Stimulated activated CD8-positive, alpha-beta memory T cell treated with anti-CD3 and anti-CD28 coated beads, Interleukin-2, amount 100 ng/mL, for 48 hours (primary cell): ENCODE results near the gene C1orf116.
A peak's percentile ranks its signal among the peaks of the same experiment; 100 is the strongest.

Experiments
- DNase-seq, 2 donors: peaks; one replicate each; pipeline ENCODE4 v3.0.0-alpha.2; 2020; ENCODE audit warnings: low read depth in 2 of 2

The C1orf116 gene

DNA sequence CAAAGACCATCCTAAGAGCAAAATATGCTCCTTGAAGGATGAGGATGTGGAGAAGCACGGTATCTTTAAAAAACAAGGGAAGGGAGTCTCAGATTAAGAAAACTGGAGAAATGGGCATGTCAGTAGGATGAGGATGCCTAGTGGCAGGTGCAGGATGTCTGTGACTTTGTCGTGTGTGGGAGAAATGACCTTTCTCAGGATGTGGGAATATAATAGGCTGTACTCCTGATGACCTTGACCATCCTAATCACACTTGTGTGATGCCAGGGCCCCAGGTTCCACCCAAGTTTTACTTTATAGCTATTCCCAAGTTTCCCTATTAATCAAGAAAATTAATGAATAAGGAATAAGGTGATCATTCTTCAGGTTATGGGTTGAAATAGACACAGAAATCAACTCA, 12.9 kb downstream of the C1orf116 start:
- no peak for DNase-seq

DNA sequence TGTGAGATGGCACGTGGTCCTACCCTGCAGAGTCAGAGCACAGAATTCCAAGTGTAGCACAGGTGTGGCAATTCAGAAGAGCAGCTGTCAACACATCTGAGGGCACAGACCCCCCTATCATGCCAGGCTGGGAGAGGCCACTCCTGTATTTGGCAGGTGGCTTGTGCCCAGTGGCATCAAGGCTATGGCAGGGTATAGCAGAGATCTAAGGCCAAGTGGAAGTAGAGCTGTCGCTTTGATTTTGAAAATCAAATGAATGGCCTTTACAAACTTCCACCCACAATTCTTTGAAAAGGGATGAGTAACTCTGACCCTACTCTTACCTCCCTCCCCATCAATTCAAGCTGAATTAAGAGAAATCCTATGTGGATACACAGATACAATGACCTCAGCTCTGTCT, 13.4 kb downstream of the C1orf116 start:
- DNase-seq = no peak

DNA sequence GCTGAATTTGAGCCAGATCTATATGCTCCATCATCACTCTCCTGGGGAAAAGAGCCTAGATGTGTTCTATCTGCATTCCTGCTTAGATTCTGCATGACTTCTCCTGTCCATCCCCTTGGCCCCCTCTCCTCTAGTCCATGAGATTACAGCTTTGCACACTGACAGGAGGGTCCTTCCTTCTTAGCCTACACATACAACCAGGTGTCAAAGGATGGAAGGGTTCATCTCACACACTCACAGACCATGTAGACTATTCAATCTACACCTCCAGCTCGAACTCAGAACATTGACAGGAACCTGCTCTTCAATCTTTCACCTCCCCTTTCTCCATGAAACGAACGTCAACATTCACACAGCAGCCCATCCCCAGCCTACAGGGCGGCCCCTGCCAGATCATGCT, 13.8 kb downstream of the C1orf116 start:
- no peak for DNase-seq

DNA sequence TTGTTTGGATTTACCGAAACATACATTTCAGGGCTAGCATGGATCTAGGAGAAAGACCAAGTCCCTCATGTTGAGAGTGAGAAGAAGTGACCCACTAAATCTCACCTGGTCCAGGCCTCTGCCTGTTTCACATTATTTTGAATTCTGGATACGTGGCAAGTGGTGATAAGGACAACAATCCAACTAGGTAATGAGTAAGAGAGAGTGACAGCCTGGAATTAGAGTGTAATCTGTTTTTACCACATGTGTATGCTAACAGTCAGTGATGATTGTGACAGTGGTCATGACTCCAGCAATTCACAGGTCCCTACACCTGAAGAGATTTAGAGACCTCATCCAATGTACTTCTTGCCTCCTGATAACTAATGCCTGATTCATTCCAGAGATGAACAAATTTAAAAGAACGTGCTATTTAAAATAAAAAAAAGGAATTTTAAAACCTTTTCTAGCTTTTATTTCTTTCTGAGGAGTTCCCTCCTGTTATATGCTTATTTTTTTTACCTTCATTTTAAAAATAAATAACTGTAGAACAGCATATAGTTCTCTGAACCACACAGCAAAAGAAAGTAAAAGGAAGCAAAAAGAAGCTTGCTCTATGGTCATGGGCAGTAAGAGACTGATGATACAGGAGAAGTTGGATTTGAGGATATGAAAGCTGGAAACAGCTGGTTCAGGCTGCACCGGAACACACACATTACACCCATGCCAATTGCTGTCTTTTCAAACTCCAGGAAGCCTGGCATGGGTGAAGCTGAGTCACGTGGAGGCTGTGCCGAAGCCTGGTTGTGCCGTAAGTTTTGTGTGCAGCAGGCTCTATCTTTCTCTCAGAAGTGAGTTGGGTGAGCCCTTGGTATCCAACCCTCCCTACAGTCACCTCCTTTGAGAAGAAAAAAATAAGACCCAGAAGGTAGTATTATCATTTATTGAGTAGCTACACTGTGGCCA, 14.7 kb downstream of the C1orf116 start:
- DNase-seq = no peak

DNA sequence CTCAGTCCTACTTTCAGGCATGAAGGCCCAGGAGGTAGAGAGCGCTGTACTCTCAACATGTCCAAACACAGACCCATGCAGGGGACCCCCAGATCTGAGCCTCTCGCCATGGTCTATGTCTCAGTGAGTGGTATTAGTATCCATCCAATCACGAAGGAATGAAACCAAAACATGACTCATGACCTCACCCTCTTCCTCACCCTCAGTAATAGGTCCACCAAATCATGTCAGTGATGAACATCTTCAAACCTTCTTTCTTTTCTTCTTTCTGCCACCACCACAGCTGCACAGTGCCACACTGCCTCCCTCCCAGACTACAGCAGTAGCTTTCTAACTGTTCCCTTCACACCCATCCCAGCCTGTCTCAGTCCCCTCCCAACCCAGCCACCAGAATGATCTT, 16.8 kb downstream of the C1orf116 start:
- DNase-seq = no peak

DNA sequence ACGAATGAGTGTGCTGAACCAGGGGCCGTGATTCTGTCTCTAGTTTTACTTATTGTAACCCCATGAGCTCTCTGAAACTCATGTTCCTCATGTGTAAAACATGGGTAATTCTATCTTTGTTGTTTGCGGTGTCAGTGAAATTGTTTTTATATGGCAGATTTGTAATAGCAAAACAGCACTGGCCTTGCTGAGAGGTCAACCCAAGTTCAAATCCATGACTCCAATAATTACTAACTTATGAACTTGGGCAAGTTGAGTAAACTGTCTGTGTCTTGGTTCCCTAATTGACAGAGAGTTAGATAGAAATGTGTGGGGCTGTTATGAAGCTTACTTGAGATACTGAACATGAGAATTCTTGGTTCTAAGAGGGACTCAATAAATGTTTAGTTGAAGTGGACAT, 17.8 kb downstream of the C1orf116 start:
- no peak for DNase-seq

DNA sequence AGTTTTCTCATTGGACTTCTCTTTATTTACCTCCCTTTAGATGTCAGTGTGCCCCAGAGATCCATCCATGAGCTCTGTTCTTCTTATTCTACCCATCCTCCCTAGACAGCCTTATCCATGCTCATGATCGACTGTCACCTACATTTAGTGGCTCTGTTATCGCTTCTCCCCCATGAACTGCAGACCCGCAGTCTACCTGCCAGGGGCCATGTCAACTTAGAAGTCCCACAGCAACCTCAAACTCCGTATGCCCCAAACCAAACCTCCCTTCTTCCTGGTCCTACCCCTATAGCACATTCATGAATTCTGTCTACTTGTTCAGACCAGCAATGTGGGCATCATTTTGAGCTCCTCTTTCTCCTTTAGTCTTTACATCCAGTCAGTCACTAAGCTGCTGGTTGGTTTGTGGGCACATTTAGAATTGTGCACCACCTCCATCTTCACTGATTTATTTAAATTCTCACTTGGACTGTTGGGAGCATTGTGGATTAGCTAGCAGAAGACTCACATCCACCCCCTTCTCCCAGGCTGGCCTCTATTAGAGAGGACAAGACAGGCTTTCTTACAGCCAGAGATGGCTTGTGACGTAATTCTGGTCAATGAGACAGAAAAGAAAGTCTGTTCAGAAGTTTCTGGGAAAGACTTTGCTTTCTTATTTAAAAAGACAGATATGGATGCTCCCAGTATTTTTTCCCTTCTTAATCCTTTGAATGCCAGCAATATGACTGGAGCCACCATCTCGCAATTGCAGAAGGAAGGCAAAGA, 19.1 kb downstream of the C1orf116 start:
- DNase-seq = no peak

DNA sequence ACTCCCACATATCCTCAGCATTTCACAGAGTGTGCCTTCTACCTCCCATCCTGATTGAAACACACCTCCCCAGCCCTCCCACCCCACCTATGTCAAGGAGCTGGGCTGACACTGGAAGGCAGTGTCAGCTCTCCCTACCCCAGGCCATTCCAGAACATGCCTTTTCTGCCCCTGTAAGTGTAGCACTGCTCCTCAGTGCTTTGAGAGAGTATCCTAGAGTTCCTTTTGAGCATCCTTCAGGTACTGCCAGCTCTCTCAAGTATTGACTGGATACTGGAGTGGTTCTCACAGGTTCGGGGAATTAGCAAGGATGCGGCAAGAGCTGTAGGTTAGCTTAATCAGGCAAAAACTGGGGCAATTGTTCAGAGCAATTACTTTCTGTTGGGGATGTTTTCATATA, 21.8 kb downstream of the C1orf116 start:
- DNase-seq = no peak

DNA sequence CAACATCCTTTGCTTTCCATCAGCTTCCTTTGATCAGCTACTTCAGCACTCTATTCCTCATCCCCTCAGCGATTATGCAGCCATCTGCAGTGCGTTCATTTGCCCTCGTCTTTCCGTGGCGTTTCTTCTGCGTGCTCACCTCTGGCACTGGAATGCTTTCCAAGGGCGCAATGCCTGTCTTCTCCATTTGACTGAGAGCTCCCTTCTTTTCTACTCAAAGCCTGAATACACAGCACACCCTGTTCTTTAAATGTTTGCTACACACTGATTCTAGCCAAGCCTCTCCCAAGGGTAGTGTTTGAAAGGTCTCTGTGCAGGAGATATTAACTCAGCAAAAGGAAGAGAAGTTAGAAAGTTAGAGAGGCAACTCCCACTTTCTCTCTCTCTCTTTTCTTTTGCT, 22.6 kb downstream of the C1orf116 start:
- DNase-seq = no peak

DNA sequence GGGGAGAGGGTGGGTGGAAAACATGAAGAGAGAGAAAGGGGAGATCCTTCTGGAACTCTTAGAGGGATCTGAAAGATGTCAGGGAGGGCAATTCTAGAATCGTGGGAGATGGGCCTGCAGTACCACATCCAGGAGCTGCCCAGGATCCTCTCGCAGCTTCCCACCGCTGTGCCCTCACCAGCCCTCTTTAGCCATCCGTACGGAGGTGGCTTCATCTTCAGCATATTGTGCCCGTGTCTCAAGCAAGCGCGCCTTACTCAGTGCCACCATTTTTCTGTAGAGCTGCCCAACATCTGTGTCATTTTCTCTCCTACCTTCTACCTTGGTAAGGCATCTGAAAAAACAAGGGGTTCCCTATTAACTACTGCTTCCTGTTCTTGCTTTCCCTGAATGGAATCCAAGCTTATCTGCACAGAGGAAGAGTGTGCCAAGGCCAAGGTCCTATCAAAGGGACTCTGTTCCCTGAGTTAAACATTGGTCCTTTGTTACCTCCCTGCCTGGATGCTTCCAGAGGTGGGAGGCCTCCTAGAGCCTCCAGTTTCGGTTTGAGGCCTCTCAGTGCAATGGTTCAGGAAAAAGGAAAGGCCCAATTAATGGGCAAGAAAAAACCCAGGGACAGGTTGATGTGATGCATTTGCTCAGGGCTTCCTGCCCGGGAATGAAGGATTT, 23.2 kb downstream of the C1orf116 start:
- DNase-seq = no peak

DNA sequence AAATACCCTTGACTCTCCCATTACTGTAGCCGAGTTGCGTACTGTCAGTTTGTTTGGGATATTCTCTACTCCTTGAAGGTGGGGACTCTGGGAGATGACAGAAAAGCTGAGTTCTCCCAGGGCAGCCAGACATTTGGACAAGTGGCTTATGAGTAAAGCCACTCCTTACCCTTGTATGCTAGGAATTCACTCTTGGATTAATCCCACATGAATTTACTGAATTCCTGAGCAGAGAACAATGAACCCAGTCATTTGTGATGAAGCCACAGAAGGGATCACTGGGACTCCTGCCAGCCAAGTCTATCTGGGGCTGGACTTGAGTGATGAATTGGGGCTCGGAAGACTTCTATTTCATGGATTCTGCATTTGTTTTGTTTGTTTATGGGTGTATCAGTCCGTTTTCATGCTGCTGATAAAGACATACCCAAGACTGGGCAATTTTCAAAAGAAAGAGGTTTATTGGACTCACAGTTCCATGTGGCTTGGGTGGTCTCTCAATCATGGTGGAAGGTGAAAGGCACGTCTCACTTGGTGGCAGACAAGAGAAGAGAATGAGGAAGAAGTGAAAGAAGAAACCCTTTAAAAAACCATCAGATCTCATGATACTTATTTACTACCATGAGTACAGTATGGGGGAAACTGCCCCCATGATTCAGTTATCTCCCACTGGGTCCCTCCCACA, 25.1 kb downstream of the C1orf116 start:
- no peak for DNase-seq

DNA sequence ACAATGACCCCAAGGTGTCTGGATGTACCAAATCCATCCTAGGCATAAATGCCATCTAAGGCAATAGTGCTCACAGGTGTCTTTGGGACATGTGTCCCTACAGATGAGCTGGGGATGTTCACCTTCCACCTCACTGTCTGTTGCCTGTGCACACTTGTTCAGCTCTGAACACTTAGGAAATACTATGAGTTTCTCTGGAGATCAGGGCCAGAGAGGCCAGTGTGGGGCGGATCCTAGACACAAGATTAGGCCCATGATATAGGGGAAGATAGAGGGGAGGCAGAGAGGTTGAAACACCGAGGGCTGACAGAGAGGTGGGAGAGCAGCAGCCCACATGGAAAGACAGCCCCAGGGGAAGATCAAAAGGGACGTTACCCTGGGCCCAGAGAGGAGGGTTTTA, 25.6 kb downstream of the C1orf116 start:
- DNase-seq = no peak

DNA sequence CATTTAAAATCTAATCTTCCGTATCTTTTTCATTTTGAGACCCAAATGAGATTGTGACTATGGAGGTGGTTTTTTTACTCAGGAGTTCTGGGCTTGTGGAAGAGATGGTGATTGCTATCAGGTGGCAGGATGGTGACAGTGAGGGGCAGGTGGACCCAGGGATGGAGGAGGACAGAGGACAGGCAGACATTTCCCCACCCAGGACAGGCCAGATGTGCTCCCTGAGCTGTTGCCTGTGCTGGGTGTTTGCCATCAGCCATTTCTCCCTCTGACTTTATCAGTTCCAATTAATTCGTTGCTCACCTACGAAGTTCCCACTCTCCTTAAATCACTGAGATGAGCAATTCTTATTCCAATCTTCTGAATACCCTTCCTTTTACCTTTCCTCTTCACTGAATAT, 26.5 kb downstream of the C1orf116 start:
- no peak for DNase-seq

DNA sequence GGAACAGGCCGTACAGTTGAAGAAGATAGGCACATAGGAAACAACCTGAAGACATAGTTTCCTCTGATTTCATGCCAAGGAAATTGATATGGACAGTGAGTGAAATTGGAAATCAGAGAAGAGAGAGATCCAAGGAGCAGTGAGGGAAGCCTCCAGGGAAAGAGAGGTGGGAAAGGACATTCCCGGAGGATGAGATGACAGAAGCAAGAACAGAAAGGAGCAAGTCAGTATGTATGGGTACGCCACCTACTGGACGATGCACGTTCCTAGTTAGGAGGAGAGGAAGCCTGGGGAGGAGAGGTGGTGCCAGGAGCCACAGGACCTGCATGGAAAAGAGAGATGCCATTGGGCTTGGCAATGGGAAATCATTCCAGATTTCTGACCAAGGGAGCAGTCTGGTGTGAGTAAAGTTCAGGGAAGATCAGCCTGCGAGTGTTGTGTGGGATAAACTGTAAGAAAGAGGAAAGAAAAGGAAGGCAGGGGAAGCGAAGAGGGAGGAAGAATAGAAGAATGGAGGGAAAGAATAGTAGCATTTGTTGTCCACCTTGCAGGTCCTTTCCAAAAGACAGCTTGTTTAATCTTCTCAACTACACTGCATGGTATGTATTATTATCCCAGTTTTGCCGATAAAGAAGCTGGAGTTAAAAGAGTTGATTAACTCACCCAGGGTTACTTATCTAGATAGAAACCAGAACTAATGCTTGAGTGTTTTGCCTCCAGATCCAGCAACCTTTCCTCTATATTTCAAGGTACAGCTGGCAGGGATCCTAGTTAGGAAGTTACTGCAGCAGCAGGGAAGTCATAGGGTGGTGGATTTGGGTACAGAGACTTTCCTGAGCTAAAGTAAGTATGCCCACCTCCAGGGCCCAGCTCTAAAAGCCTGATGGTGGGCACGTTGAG, 27.4 kb downstream of the C1orf116 start:
- peak; percentile 11 to 18 for DNase-seq

DNA sequence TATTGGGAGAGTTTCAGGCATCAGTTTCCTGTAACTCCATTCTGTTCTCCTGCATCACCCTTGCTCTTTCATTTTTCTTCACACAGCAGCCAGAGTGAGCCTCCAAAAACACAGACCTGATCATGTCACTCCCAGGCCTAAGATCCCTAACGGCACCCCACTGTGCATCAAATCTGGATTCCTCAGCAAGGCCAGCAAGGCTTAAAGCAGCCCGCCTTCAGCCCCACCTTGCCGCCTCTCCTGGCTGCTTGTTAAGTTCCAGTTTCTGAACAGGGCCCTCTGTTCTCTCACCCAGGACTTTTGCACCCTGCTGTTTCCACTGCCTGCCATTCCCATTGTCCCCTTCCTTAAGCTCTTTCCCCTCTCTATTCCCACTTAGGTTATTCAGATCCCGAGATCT, 29.3 kb downstream of the C1orf116 start:
- no peak for DNase-seq

DNA sequence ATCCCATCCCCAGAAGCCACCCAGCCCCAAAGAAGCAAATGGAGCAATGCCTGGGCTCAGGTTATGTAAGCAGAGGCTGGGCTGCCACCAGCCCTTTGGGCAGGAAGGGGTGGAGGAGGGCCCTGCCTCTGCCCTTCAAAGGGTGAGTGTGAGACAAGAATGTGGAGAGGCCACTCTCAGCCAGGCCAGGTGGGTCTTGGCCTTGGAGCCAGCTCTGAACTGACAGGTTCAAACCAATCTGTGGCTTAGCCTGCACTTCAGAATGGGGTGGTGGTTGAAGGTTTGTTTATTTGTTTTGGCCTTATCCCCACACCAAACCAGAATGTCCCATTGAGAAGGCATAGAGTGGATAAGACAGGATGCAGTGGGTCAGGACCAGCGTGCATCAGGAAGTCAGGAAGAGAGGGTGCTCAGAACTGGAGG, 29.8 kb downstream of the C1orf116 start:
- DNase-seq = no peak

DNA sequence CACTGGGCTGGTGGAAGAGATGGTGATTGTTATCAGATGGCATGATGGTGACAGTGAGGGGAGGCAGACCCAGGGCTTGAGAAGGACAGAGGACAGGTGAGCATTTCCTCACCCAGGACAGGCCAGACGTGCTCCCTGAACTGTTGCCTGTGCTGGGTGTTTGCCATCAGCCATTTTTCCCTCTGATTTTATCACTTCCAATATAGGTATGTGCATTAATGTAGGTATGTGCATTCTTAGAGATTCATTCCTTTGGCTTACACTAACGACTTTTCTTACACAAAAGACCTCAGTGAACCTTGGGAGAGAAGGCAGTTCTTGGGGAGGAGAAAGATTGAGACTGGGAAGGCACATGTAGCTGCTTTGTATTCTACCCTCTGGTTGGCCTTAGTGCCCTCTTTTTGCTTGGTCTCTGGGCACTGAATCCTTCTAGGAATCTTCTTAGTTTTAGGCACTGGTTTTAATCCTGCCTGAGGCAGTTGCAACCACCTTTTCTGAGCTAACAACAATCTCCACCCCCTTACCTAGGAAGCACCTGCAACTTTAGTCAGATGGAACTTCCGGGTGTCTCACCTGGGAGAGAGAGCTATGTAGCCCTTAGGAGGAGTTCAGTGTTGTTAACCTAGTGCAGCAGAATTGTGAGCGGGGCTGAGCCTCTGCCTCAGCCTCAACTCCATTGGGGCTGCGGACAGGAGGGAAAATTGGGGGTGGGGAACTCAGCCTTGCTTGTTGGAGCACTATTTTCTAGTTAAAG, 30.9 kb downstream of the C1orf116 start:
- no peak for DNase-seq

DNA sequence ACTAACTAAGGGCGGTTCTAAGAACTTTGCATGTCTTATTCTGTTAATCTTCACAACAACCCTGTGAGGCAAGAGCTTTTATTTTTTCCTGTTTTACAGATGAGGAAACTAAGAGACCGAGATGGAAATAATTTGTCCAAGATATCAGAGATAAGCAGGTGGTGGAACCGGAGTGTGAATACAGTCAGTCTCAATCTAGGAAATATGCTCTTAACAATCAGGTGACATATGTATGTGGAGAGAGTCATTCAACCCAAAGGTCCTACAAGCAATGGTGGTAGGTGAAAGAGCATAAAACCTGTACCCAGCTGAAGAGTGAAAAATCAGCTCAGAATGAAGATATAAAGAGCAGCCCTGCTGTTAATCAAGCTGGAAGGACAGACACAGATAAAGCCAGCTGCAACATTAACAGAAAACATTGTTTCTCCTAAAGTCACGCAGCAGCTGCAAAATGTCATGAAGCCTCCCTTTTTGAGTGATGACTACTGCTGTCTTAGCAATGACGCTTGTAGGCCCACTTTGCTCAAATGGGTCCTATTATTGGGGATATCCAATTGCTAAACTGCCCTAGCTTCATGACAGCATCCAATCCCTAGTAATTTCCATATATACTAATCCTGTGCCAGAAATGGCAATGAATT, 31.8 kb downstream of the C1orf116 start:
- no peak for DNase-seq

DNA sequence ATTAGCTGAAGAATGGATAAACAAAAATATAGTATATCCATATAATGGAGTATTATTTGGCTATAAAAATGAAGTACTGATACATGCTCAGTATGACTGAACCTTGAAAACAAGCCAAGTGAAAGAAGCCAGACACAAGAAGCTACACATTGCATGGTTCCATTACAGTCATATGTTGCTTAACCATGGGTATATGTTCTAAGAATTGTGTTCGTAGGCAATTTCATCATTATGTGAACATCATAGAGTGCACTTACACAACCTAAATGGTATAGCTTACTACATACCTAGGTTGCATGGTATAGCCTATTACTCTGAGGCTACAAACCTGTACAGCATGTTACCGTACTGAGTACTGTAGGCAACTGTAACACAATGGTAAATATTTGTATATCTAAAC, 33.7 kb downstream of the C1orf116 start:
- no peak for DNase-seq

DNA sequence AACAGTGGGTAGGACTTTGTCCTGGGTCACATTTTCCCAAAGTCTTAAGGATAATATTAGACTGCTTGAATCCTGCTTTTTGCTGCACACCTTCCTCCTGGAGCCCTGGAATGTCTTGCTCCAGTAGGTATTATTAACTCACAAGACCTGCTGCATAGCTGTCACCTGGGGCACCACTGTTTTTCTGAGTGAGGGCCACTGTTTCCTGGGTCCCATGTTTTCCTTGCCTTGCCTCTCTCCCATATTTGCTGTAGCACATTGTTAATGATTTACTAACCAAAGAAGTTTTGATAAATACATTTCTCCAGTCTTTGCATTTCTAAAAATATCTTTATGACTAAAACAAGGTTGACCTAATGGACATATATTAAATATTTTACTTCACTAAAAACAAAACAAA, 39.8 kb downstream of the C1orf116 start:
- DNase-seq = no peak
